Measurements from ENCODE around the gene CTSE. TPM values are rescaled to one million over a fixed set of nuclear protein-coding genes. Genes with fewer than 3 reads are reported as not detected.

The CTSE gene
- total RNA-seq, 1 donor from 2014 or later: not detected

DNA sequence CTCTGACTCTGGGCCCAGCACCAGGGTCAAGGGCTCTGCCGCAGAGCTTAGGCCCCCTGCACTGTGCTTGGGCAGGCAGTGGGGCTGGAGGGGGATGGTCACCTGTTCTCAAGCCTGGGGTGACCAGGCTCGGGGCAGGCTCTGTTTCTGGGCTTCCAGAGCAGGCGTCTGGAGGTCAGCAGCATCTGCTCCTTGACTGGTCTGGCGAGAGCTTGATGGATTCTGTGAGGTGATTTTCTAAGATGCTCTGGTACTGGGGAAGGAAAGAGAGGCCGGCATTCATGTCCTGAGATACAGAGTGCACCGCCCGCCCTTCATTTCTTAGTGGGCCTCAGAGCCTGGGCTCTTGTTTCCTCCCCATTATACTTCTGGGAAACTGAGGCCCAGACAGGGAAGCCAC, 45.0 kb downstream of the CTSE start:
- intact Hi-C loops (cut with micrococcal nuclease): no loop called here
- Mint-ChIP-seq H3K36me3 (ENCODE audit: low read depth) (no peaks in the 10 kb centered on the region), H3K9me3 (no peaks in the 10 kb centered on the region), H3K4me3 (no peak overlapping the region), H3K27ac (no peak overlapping the region), H3K4me1 (no peaks in the 10 kb centered on the region), H3K27me3 (peaks cover 2% of the 10 kb centered on the region)
- ChIA-PET CTCF (interaction anchor here (2.2 to 5.2 kb wide), 8 partner anchors 18 to 387 kb away, joined by 13 to 255 read pairs (median 40); no protein-coding TSS in a partner anchor), POLR2A (interaction anchor here (2.0 to 3.1 kb wide), 2 partner anchors 186 to 320 kb away, joined by 9 to 23 read pairs; no protein-coding TSS in a partner anchor)
- no peak for DNase-seq
- ATAC-seq (ENCODE audit: low read depth): no peak
- TF ChIP-seq, protein P1, sequence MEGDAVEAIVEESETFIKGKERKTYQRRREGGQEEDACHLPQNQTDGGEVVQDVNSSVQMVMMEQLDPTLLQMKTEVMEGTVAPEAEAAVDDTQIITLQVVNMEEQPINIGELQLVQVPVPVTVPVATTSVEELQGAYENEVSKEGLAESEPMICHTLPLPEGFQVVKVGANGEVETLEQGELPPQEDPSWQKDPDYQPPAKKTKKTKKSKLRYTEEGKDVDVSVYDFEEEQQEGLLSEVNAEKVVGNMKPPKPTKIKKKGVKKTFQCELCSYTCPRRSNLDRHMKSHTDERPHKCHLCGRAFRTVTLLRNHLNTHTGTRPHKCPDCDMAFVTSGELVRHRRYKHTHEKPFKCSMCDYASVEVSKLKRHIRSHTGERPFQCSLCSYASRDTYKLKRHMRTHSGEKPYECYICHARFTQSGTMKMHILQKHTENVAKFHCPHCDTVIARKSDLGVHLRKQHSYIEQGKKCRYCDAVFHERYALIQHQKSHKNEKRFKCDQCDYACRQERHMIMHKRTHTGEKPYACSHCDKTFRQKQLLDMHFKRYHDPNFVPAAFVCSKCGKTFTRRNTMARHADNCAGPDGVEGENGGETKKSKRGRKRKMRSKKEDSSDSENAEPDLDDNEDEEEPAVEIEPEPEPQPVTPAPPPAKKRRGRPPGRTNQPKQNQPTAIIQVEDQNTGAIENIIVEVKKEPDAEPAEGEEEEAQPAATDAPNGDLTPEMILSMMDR (IDR thresholded peaks at IDR 0.05): no peak

GRCh38 chr1:205977402-205978014, 46.2 kb downstream of the CTSE start:
- ATAC-seq (ENCODE audit: low read depth) (peak; percentile 95), DNase-seq (peak; percentile 65)
- Mint-ChIP-seq H3K4me1 (no peaks in the 10 kb centered on the region), H3K9me3 (no peaks in the 10 kb centered on the region), H3K36me3 (ENCODE audit: low read depth) (no peaks in the 10 kb centered on the region), H3K27me3 (peaks cover 2% of the 10 kb centered on the region), H3K27ac (no peak overlapping the region), H3K4me3 (no peak overlapping the region)
- CTCF ChIA-PET: interaction anchor here (0.6 to 5.2 kb wide), 79 partner anchors 9 to 453 kb away, joined by 3 to 255 read pairs (median 4); partner anchors contain the start of genes AVPR1B, RAB29, SLC26A9 and SLC41A1
- intact Hi-C loops (cut with micrococcal nuclease): loop anchor here (1.0 to 2.0 kb wide), 6 partner anchors 58 to 385 kb away; no protein-coding TSS in a partner anchor
- TF ChIP-seq, protein P1 (IDR thresholded peaks at IDR 0.05): peak; percentile 83
- POLR2A ChIA-PET: interaction anchor here (0.6 to 3.1 kb wide), 11 partner anchors 72 to 702 kb away, joined by 3 to 23 read pairs (median 3); partner anchors contain the start of genes NUCKS1 and RAB29

- no peak for ATAC-seq (ENCODE audit: low read depth)
- H3K27me3 Mint-ChIP-seq: peaks cover 2% of the 10 kb centered on the region
- ChIA-PET POLR2A (interaction anchor here (0.6 to 3.1 kb wide), 11 partner anchors 71 to 703 kb away, joined by 3 to 23 read pairs (median 3); partner anchors contain the start of genes NUCKS1 and RAB29), CTCF (interaction anchor here (0.6 to 5.2 kb wide), 77 partner anchors 8 to 453 kb away, joined by 3 to 255 read pairs (median 4); partner anchors contain the start of genes AVPR1B, PM20D1, RAB29 and SLC26A9)
- no peaks in the 10 kb centered on the region for H3K4me1 Mint-ChIP-seq
- no peak overlapping the region for H3K27ac Mint-ChIP-seq
- no peaks in the 10 kb centered on the region for H3K9me3 Mint-ChIP-seq
- no peak overlapping the region for H3K4me3 Mint-ChIP-seq
- TF ChIP-seq, protein P1 (IDR thresholded peaks at IDR 0.05): no peak
- no peak for DNase-seq
- H3K36me3 Mint-ChIP-seq (ENCODE audit: low read depth): no peaks in the 10 kb centered on the region
- intact Hi-C loops (cut with micrococcal nuclease): loop anchor here (1.0 to 2.0 kb wide), 6 partner anchors 58 to 384 kb away; no protein-coding TSS in a partner anchor
These were observed 46.8 kb downstream of the CTSE start for GRCh38 chr1:205976708-205977401.

DNA sequence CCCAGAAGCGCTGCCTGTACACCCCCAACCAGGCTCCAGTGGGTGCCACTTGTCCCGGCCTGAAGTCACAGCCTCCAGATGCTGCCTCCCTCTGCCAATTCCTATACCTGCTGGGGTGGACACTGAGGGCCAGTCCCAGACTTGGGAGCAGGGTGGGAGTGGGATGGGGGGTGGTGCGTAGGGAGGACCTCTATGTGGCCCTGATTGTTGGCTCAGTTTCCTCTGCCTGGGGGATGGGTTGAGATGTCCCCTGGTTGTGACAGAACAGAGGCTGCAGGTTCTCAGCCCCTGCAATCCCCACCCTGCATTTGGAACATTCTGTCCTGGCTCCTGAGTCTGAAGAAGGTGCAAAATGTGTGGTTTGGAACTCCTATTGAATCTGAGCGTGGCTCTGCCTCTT, 47.7 kb downstream of the CTSE start:
- TF ChIP-seq, protein P1 (IDR thresholded peaks at IDR 0.05): no peak
- POLR2A ChIA-PET: interaction anchor here (3.1 kb wide), 1 partner anchor 184 kb away, joined by 23 read pairs; no protein-coding TSS in a partner anchor
- ATAC-seq (ENCODE audit: low read depth): no peak
- H3K36me3 Mint-ChIP-seq (ENCODE audit: low read depth): no peaks in the 10 kb centered on the region
- DNase-seq: no peak
- CTCF ChIA-PET: interaction anchor here (1.2 to 5.2 kb wide), 11 partner anchors 10 to 317 kb away, joined by 3 to 255 read pairs (median 22); partner anchors contain the start of gene PM20D1
- no peak overlapping the region for H3K4me3 Mint-ChIP-seq
- H3K27ac Mint-ChIP-seq: no peak overlapping the region
- peaks cover 2% of the 10 kb centered on the region for H3K27me3 Mint-ChIP-seq
- H3K9me3 Mint-ChIP-seq: no peaks in the 10 kb centered on the region
- intact Hi-C loops (cut with micrococcal nuclease): loop anchor here (2.0 kb wide), 1 partner anchor 383 kb away; no protein-coding TSS in a partner anchor
- H3K4me1 Mint-ChIP-seq: no peaks in the 10 kb centered on the region
